Suppressor macrophage treated with lipopolysaccharide for 4 hours (primary cell): Measurements from ENCODE around the gene HSPA6.
"Not testable (repeated sequence)": the region's sequence is repeated elsewhere in the genome, so short reads cannot be mapped to it uniquely, and the experiment has no call there.

Experiments used
- DNase-seq: peaks from one replicate; pipeline ENCODE4 v3.0.0-alpha.2; 2020

HSPA6 gene

GRCh38 chr1:161505686-161506085 is 18.7 kb upstream of the HSPA6 start:
- peak; percentile 69 for DNase-seq

GRCh38 chr1:161506336-161507223 is 17.8 kb upstream of the HSPA6 start:
- peak; percentile 98 for DNase-seq

- DNase-seq = no peak
Measured at GRCh38 chr1:161510477-161510876, 13.9 kb upstream of the HSPA6 start.

- no peak for DNase-seq
Measured at GRCh38 chr1:161511018-161511755, 13.2 kb upstream of the HSPA6 start.

- DNase-seq = no peak
Measured at GRCh38 chr1:161511756-161512060, 12.6 kb upstream of the HSPA6 start.

GRCh38 chr1:161512636-161513447 is 11.5 kb upstream of the HSPA6 start:
- not testable (repeated sequence) for DNase-seq

GRCh38 chr1:161513448-161513780 is 10.9 kb upstream of the HSPA6 start:
- not testable (repeated sequence) for DNase-seq

- DNase-seq = not testable (repeated sequence)
Measured at GRCh38 chr1:161513953-161514352, 10.4 kb upstream of the HSPA6 start.

- DNase-seq = not testable (repeated sequence)
Measured at GRCh38 chr1:161523041-161523816, 1.1 kb upstream of the HSPA6 start.

- not testable (repeated sequence) for DNase-seq
Measured at GRCh38 chr1:161524742-161525291, 477 bp downstream of the HSPA6 start.

GRCh38 chr1:161525321-161525720 is 981 bp downstream of the HSPA6 start:
- not testable (repeated sequence) for DNase-seq

GRCh38 chr1:161525918-161526317 is 1.6 kb downstream of the HSPA6 start:
- not testable (repeated sequence) for DNase-seq

GRCh38 chr1:161528550-161528949 is 4.2 kb downstream of the HSPA6 start:
- DNase-seq = not testable (repeated sequence)

- not testable (repeated sequence) for DNase-seq
Measured at GRCh38 chr1:161529463-161530104, 5.2 kb downstream of the HSPA6 start.

GRCh38 chr1:161530158-161530557 is 5.8 kb downstream of the HSPA6 start:
- peak; percentile 61 for DNase-seq

GRCh38 chr1:161530671-161531641 is 6.6 kb downstream of the HSPA6 start:
- peak; percentile 92 for DNase-seq

GRCh38 chr1:161531986-161532643 is 7.8 kb downstream of the HSPA6 start:
- DNase-seq = no peak

- DNase-seq = peak; percentile 66
Measured at GRCh38 chr1:161532644-161533567, 8.6 kb downstream of the HSPA6 start.
